Ovary (tissue), 9 donors: ENCODE measurements around the gene C1QTNF1. TPM values are rescaled to one million over a fixed set of nuclear protein-coding genes. Genes with fewer than 3 reads are reported as not detected.

Source experiments
- DNase-seq, 5 donors: peaks; one replicate each; pipeline ENCODE4 v3.0.0-alpha.2; 2019 to 2020
- H3K27ac ChIP-seq, 2 donors: fragments of 200-600 bp; one replicate each; pipeline versions ENCODE4 v1.5.1 to v1.8.0; 2019 to 2022
- H3K27me3 ChIP-seq: fragments of 200-600 bp; one replicate; pipeline ENCODE4 v1.8.0; 2022
- H3K36me3 ChIP-seq: fragments of 200-600 bp; sonication (generic); one replicate; pipeline ENCODE4 v1.5.1; 2019
- H3K4me1 ChIP-seq: one replicate; pipeline ENCODE4 v1.8.1; 2013; ENCODE audit warnings: mild to moderate bottlenecking, moderate library complexity; ENCODE audit not compliant: insufficient read depth
- H3K4me3 ChIP-seq: fragments of 200-600 bp; sonication (generic); one replicate; pipeline ENCODE4 v1.5.1; 2017
- H3K9me3 ChIP-seq, 2 donors: fragments of 200-600 bp in 1 of 2; sonication (generic) in 1 of 2; one replicate each; pipeline versions ENCODE4 v1.5.1 to v1.8.1; 2013 to 2019; ENCODE audit warnings: mild to moderate bottlenecking in 1 of 2, moderate library complexity in 1 of 2
- EP300 ChIP-seq: sonication (generic); formaldehyde crosslinking; IDR thresholded peaks from one replicate; pipeline ENCODE4 v1.6.1; 2017; ENCODE audit warnings: antibody characterized with exemption
- POLR2A ChIP-seq: fragments of 450-650 bp; IDR thresholded peaks from one replicate; pipeline ENCODE4 v1.6.1; 2017; ENCODE audit warnings: antibody characterized with exemption, mild to moderate bottlenecking, moderate library complexity
- WGBS, 3 donors: extraction: QIAGEN DNeasy Blood & Tissue Kit in 1 of 3; methylation state at CpG; one replicate each; pipeline versions ENCODE4 v1.1.5 to v1.1.7; 2013 to 2017; 5-methylcytosine and 5-hydroxymethylcytosine counted together
- intact Hi-C, 4 donors: fragments of 100-400 bp; cut with DNase I; formaldehyde crosslinking; loops; one replicate each; pipeline versions ENCODE4 v1.11.0 to v1.15.1; 2022 to 2023
- polyA plus RNA-seq, 2 donors: library from polyadenylated mRNA; stranded (reverse); fragments of 200-250 nt in 1 of 2; fragments of 350-450 nt in 1 of 2; fragmentation: Illumina TruSeq in 1 of 2; extraction: RNeasy Lipid Tissue Mini Kit (QIAGEN cat#74804) in 1 of 2; gene quantifications; one replicate each; pipeline ENCODE4 v1.2.3, GENCODE V29; 2013 to 2014
- total RNA-seq, 7 donors: library from RNA; depleted of rRNA in 2 of 7; stranded (reverse); fragments of >200 nt in 2 of 7; fragmentation: NEBNext Ultra II Directional in 3 of 7; extraction: Animal tissue kit (Norgen Biotek cat#: 25700) in 3 of 7; gene quantifications; one replicate each; pipeline versions ENCODE4 v1.1.0 to v1.2.4, GENCODE V29; 2016 to 2023
- TF ChIP-seq, protein P1 (sequence below), 3 donors: fragments of 450-650 bp in 2 of 3; fragments of 200-600 bp in 1 of 3; IDR thresholded peaks; one replicate each; pipeline versions ENCODE4 v1.5.1 to v1.8.0; 2016 to 2022; ENCODE audit warnings: antibody characterized with exemption in 3 of 3, mild to moderate bottlenecking in 1 of 3
- donor health status: DM: no; HTN: no; CAD: no; lungs with moderate emphysema.
- donor health status: DM: no; HTN: no; CAD: no.
- donor health status: Bipolar disorder and iron deficiency.
- donor health status: DM: yes; HTN: yes; CAD: no.
- donor health status: DM: no; HTN: no; CAD: no.
- donor health status: DM: yes; HTN: yes; CAD: no.

C1QTNF1 gene
- total and polyA plus RNA-seq, 9 donors: 17.9 to 85.9 (median 53.5) TPM

DNA sequence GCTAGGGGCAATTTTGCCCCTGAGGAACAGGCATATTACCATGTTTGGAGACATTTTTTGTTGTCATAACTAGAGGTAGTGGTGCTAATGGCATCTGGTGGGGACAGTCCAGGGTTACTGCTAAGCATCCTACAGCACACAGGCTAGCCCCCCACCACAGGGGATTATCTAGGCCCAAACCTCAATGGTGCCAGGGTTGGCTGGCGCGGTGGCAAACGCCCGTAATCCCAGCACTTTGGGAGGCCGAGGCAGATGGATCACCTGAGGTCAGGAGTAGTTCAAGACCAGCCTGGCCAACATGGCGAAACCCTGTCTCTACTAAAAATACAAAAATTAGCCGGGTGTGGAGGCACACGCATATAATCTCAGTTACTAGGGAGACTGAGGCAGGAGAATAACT lies 15.2 kb downstream of the C1QTNF1 start:
- Histone ChIP-seq H3K36me3 (no peaks in the 10 kb centered on the region), H3K4me3 (no peak overlapping the region), H3K27me3 (no peaks in the 10 kb centered on the region), H3K4me1 (peaks cover 4% of the 10 kb centered on the region), H3K27ac (no peak overlapping the region), H3K9me3 (no peaks in the 10 kb centered on the region)
- WGBS, 3 donors: 82 to 95% (median 90%) methylated on average over 8 of the region's 8 CpGs
- peak in 1 of 5 donors; percentile 23 for DNase-seq
- intact Hi-C loops: loop anchor here in 1 of 4 donors (2.0 kb wide), 1 partner anchor 46 kb away; no protein-coding TSS in a partner anchor
- TF ChIP-seq POLR2A (no peak), EP300 (no peak)

DNA sequence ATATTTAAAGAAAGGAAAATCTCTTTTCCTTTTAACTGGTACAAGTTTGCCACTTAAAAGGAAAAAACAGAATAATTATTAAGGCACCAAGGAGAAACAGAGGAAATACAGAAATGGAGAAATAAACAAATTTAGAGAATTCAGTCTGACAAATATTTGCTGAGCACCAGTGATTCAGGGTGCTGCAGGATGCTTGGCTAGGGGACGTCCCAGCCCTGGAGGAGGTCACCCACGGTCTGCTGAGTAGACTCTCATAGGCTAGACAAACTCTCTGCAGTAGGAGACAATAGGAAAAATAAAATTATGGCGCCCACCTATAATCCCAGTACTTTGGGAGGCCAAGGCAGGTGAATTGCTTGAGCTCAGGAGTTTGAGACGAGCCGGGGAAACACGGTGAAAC lies 15.9 kb downstream of the C1QTNF1 start:
- TF ChIP-seq POLR2A (no peak), EP300 (no peak)
- TF ChIP-seq, protein P1, sequence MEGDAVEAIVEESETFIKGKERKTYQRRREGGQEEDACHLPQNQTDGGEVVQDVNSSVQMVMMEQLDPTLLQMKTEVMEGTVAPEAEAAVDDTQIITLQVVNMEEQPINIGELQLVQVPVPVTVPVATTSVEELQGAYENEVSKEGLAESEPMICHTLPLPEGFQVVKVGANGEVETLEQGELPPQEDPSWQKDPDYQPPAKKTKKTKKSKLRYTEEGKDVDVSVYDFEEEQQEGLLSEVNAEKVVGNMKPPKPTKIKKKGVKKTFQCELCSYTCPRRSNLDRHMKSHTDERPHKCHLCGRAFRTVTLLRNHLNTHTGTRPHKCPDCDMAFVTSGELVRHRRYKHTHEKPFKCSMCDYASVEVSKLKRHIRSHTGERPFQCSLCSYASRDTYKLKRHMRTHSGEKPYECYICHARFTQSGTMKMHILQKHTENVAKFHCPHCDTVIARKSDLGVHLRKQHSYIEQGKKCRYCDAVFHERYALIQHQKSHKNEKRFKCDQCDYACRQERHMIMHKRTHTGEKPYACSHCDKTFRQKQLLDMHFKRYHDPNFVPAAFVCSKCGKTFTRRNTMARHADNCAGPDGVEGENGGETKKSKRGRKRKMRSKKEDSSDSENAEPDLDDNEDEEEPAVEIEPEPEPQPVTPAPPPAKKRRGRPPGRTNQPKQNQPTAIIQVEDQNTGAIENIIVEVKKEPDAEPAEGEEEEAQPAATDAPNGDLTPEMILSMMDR (IDR thresholded peaks at IDR 0.05): no peak
- DNase-seq: peak in 1 of 5 donors; percentile 10
- intact Hi-C loops: loop anchor here in 1 of 4 donors (2.0 kb wide), 1 partner anchor 47 kb away; no protein-coding TSS in a partner anchor
- peaks cover 2% of the 10 kb centered on the region for H3K4me1 ChIP-seq
- no peaks in the 10 kb centered on the region for H3K27me3 ChIP-seq
- no peaks in the 10 kb centered on the region for H3K9me3 ChIP-seq
- H3K4me3 ChIP-seq: no peak overlapping the region
- H3K27ac ChIP-seq: no peak overlapping the region
- WGBS, 3 donors: 94 to 95% (median 95%) methylated on average over 6 of the region's 6 CpGs
- no peaks in the 10 kb centered on the region for H3K36me3 ChIP-seq

DNA sequence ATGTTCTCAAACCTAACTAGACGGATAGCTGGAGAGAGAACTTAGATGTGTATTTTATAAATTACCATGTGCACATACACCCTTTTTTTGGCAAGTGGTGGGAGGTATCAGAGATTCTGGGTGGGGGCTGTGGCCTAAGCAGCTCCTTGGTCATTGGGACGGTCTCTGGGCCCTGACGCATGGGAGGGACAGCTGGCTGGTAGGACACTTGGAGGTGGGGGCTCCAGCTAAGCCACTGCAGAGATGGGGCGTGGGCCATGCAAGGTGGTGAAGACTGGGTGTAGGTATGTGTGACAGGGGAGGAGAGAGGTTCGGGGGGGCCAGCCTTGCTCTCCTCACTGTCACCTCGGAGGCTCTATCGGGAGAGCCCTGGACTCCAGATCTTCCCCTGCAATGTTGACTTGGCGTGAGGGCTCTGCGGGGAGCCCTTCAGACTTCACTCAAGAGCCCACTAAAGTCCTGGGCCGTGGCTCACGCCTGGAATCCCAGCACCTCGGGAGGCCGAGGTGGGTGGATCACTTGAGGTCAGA lies 17.1 kb downstream of the C1QTNF1 start:
- Histone ChIP-seq H3K36me3 (no peaks in the 10 kb centered on the region), H3K4me3 (no peak overlapping the region), H3K27ac (no peak overlapping the region), H3K27me3 (no peaks in the 10 kb centered on the region), H3K4me1 (peaks cover 2% of the 10 kb centered on the region), H3K9me3 (no peaks in the 10 kb centered on the region)
- intact Hi-C loops: no loop called here
- peak in 1 of 5 donors; percentile 32 for DNase-seq
- TF ChIP-seq, protein P1 (IDR thresholded peaks at IDR 0.05): no peak
- TF ChIP-seq POLR2A: no peak
- TF ChIP-seq EP300: no peak
- WGBS, 3 donors: 92 to 94% (median 93%) methylated on average over 13 of the region's 13 CpGs

DNA sequence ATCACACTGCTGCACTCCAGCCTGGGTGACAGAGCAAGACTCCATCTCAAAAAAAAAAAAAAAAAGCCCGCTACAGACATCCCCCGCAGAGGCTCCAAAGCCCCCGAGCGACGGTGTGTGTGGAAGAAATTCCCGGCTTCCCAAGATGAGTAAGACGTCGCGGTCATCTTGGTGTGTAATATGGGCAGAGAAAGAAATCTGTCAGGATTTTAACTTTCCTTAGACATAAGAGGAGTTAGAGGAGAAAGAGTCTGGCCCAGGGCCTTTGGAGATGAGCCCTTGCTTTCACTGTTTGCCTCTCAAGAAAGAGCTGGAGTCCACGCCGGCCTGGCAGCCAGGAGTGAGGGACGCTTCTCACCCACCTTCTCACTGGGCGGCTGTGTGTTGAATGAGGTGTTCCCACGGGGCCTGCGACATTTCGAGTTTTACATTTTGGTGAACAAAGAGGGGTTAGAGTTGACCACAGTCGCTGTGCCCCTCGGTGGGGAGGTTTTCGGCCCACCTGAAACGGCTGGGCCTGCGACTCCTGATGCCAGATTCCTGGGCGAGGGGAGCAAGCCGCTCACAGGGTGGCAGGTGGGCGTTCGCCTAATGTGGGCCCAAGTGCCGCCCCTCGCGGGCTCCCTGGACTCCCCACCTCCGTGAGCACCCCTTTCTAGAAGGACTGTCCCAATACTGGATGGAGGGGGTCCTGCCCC lies 17.9 kb downstream of the C1QTNF1 start:
- 83 to 84% (median 83%) methylated on average over 29 of the region's 29 CpGs for WGBS, 3 donors
- no peak overlapping the region for H3K27ac ChIP-seq
- intact Hi-C loops: loop anchor here in 1 of 4 donors (2.0 kb wide), 1 partner anchor 21 kb away; no protein-coding TSS in a partner anchor
- no peaks in the 10 kb centered on the region for H3K27me3 ChIP-seq
- H3K4me1 ChIP-seq: peaks cover 2% of the 10 kb centered on the region
- no peak for TF ChIP-seq EP300
- no peak for TF ChIP-seq POLR2A
- TF ChIP-seq, protein P1 (IDR thresholded peaks at IDR 0.05): no peak
- DNase-seq: no peak
- H3K36me3 ChIP-seq: no peaks in the 10 kb centered on the region
- H3K9me3 ChIP-seq: no peaks in the 10 kb centered on the region
- no peak overlapping the region for H3K4me3 ChIP-seq
